Measurements from ENCODE around the gene ENTPD2.
"Not testable (repeated sequence)": the region's sequence is repeated elsewhere in the genome, so short reads cannot be mapped to it uniquely, and the experiment has no call there.

Gene ENTPD2

DNA sequence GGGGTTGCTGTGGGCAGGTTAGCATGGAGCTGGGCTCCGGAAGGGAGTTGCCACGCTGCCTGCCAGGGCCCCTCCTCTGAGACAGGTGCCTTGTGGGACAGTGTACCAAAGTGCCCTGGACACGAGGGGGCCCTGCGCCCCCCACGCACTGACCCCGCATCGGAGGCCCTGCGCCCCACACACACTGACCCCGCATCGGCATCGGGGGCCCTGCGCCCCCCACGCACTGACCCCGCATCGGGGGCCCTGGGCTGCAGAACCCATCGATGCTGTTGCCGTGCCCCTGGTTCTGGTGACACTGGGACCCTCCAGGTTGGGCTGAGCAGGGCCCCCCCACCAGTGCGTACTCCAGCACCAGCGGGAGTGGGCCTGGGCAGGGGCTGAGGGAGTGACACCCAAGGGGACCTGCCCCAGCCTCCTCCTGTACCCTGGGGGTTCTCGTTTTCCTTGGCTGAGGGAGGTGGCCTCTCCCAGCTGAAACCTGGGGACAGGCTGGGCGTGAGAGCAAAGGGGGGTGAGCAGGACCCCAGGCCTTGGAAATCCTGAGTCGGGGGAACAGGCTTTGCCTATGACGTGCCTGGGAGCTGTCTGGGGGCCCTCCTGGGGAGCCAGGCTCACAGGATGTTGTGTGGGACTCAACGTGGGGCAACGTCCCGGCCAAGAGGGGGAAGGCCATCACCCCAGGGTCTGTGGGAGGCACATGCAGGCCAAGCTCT is 9.6 kb upstream of the ENTPD2 start:
- no peak for DNase-seq

DNA sequence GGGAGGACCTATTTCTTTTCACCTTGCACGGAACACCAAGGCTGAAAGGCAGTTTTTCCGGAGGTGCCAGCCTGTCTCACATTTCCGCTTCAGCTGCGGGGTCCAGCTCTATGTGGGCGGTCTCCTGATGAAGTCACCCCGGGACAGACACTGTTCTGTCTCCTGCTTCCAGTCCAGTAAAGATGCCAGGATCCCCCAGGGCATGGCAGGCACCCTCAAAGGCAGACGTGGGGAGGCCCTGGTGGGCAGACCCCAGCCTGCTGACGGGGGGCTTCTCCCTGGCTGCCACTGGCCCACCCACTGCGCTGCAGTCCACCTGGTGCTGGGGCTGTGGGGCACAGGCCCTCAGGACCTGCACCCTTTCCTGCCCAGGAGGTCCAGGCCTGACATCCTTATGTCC is 8.9 kb upstream of the ENTPD2 start:
- DNase-seq, result not testable (repeated sequence)

DNA sequence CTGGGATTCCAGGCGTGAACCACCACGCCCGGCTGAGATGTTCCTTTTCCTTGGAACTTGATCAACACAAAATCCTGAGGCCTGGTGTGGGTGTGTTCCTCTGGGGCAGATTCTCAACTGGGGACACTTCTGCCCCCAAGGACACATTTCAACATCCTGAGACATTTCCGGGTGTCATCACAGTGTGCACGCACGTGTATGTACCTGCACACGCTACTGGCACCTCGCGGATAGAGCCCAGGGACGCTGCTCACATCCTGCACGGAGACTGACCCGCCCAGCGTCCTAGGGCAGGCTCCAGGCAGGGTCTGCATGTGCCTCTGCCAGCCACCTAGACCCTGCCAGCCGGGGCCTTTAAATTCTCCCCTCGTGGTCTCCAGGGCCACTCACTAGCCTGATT is 8.5 kb upstream of the ENTPD2 start:
- no peak for DNase-seq

DNA sequence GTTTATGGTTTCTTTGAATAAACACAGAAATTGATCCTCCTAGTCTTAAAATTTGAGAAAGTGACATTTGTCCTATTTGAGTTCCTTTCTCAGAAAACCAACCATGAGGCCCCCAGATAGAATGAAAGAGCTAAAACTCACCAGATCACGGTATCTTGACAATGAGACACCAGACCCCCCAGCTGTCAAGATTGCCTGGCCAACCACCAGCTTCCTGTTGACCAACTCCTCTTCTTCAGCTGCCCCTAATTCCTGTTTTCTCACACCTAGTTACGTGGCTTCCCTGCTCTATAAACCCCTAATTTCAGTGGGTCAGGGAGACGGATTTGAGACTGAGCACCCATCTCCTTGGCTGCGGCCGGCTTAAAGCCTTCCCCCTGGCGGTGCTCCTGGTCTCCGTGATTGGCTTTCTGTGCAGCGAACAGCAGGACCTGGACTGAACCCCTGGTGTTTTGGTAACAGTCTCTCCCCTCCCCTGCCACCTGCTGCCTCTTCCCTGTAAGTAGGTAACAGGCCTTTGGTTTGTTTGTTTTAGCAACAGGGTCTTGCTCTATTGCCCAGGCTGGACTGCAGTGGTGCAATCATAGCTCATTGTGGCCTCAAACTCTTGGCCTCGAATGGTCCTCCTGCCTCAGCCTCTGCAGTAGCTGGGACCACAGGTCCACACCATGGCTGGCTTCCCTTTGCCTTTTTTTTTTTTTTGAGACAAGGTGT is 4.8 kb upstream of the ENTPD2 start:
- no peak for DNase-seq

DNA sequence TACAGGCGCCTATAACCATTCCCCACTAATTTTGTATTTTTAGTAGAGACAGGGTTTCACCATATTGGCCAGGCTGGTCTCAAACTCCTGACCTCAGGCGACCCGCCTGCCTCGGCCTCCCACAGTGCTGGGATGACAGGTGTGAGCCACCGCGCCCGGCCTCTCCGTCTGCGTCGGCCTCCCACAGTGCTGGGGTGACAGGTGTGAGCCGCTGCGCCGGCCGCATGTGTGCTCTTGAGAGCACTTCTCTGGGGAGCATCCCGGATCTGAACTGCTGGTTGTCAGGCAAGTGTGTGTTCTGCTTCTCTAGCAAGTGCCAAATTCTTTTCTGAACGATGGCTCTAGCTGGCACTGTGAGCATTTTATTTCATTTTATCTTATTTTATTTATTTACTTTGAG is 3.7 kb upstream of the ENTPD2 start:
- DNase-seq, result no peak

DNA sequence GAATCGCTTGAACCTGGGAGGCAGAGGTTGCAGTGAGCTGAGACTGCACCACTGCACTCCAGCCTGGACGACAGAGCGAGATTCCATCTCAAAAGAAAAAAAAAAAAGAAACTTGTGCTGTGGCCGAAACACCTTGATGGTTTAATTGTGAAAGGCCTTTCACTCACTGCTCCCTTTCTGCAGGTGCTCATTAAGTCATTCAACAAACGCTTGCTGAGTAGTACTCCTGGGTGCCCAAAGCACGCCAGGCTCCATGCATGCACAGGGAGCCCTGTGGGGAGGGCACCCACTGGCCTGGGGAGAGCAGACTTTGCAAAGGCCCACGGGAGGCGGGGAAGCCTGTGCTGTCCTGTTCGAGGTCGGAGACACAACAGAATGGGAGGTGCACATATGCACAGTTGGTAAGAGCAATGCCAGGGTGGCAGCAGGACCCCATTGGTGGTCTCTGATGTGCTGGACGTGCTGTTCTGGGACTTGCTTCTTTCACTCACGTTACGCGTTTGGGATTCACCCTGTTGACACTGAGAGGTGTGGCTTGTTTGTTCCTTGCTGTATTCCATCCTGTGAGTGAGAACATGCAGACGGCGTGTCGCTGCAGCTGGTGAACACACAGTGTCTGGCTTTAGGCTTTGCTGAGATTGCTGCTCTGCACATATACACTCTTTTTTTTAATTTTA is 3.0 kb upstream of the ENTPD2 start:
- DNase-seq, result no peak

DNA sequence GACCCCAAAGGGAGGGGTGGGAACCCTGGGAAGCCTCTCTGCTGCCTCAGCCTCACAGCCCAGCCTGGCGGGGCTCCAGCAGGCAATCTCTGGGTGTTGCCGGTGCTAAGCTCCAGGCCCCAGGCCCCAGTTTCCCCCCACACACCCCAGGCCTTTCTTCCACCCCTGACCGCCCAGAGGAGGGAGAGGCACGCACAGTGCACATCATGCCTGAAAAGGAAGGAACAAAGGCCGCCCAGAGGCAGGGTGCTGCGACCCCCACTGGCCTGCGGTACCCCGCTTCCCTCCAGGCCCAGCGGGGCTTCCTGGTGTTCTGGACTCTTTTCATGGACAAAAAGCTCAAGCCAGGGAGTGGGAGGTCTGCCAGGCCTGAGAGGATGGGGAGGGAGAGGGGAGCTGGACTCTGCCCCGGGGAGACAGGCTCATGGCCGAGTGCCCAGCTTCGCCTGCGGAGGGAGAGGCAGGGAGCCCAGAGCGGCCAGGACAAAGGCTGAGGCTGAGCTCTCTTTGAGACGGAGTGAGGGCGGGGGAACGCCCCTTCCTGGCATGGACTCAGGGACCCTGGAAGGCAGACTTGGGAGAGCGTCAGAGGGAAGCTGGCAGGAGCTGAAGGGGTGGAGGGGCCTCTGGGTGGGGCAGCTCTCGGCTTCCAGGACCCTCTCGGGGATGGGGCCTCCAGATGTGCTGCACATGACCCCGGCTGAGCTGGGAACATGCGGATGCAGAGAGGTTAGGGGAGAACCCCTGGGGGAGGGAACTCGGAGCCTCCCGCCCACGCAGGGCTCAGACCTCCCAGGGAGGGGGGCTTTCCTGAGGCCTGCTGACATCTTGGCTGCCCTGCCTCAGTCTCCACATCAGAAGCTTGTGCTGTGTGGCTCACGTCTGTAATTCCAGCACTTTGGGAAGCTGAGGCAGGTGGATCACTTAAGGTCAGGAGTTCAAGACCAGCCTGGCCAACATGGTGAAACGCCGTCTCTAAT is 1.8 kb upstream of the ENTPD2 start:
- DNase-seq, result no peak

DNA sequence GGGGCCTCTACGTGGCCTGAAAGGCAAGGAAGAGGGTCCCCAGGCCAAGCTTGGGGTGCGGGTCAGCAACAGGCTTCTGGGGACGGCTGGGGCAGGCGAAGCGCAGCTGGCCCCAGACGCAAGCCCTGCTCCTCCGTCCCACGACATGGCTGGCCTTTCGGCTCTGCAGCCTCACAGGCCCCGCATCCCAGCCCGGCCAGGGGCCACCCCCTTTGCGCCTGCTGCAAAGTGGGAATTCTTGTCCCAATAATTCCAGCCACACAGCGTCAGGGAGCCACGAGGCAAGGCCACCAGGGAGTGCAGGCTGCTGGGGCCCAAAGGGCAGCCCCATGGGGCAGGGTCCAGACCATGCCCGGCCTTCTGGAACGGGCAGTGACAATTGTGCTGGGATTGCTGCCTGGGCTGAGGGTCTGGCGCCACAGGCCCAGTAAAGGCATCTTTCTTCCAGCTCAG is 1.1 kb upstream of the ENTPD2 start:
- DNase-seq, result no peak

DNA sequence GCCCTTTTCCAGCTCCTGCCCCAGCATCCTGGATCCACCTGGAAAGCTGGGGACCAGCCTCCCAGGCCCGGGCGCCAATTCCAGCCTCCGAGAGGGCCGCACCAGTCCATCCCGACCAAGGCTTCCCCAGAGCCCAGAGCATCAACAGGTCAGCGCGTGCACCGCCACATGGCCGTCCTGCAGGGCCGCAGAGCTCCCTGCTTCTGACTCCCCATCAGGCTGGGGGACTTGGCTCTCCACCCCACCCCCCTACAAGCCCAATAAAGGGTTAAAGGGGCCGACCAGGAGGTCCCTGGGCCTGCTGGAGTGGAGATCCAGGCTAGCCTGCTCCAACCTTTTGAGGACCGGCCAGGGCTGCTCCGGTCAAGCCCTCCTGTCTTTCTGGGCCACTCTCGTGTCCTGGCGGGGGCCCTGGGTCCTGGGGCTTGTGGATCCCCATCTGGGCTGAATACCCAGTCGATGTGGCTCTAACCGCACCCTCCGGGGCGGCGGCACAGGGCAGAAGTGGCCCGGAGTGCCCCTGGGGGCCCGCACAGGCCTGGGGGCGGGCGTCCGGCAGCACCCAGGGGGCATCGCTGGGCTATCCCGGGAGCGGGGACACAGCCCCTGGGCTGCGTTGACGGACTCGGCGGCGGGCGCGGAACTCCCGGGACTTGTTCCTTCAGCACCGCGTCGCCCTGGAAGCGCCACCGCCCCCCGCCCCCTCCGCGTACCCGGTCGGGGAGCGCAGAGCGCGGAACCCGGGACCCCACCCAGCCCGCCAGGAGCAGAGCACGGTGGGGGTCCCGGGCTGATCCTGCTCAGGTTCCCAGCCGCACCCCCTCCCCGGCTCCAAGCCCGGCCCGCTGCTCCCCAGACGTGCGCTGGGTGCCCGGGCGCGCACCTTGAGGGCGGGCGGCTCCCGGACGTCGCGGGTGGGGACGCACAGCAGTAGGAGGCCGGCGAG is 590 bp downstream of the ENTPD2 start:
- no peak for DNase-seq

DNA sequence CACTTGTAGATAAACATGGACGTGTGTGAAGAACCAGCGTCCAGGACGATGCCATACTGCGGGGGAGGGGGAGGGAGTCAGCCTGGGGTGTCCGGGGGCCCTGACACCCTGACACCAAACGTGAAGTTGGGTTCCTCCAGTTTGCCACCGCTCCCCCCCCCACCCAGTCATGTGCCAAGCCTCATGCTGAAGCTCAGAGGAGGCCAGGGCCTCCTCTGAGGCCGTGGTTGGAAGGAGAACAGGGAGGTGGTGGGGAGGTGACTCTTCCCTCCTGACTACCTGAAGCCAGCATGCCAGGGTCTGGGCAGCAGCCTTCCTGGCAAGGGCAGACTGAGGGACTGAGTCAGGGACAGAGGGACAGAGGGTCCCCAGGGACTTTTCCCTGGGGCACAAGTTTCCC is 1.6 kb downstream of the ENTPD2 start:
- DNase-seq, result no peak

DNA sequence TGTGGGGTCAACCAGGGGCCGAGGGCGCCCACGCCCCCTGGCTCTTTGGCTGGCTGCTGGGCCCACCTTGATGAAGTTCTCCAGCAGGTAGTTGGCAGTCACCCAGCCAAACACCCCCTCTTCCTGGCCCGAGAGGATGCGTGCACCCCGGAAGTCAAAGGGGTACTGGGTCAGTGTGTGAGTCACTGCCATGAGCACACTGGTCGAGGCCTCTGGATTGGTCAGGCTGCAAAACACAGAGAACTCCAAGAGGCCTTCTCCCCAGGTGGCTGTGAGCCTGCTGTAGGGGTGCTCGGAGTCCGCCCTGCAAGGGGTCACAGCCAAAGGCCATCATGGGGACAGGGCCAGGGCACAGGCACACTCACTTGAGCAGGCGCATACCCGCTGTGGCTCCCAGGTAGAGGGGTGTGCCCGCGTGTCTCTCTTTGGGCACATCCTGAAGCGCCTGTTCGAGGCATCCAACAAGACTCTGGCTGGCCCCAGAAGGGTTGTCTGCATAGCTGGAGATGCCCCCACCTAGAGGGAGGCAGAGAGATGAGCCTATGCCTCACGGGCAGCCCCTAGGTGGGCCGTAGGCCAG is 2.6 kb downstream of the ENTPD2 start:
- DNase-seq, result no peak

DNA sequence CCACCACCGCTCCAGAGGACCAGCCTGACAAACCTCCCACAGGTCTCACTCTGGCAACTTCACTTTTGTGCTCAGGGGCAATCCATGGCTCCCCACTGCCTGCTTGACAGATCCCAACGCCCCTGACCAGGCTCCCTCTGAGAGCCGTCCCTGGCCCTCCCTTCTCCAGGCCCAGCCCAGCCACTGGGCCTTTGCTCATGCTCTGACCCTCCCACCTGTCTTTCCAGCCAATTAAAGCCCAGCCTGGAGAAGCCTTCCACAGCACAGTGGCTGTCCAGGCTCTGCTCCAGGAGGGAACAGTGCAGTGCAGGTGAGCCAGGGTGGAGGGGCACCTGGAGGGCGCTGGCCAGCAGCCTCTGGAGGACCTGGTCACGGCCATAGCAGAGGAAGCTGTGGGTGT is 3.3 kb downstream of the ENTPD2 start:
- DNase-seq, result no peak

DNA sequence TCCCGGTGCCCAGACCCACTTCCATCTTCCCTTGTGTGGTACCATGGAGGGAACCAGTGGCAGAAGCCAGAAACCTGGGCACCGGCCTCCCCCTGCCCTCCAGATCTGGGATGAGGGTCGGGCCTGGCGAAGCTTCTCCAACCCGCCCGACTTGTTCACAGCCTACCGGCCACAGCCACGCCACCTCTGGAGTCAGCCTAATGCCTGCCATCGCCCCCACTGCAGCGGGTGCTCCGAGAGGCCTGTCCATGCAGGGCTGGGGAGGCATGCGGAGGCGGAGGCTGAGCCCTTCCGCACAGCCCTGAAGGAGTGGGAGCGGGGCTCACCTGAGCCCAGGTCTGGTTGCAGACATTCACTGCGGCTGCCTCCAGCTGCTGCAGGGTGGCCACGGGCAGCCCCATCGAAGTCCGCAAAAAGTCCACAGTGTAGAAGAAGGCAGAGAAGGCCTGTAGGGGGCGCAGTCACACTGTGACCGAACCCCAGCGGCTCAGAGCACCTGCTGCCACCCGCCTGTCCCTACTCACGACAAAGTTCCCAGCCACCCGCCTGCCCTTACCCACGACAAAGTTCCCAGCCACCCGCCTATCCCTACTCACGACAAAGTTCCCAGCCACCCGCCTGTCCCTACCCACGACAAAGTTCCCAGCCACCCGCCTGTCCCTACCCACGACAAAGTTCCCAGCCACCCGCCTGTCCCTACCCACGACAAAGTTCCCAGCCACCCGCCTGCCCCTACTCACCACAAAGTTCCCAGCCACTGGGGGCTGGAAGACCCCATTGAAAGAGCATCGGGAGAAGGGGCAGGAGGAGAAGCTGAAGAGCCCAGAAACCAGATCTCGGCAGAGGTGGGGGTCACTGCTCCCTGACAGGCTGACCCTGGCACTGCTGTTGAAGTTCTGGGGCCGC is 4.1 kb downstream of the ENTPD2 start:
- DNase-seq, result peak; percentile 67

DNA sequence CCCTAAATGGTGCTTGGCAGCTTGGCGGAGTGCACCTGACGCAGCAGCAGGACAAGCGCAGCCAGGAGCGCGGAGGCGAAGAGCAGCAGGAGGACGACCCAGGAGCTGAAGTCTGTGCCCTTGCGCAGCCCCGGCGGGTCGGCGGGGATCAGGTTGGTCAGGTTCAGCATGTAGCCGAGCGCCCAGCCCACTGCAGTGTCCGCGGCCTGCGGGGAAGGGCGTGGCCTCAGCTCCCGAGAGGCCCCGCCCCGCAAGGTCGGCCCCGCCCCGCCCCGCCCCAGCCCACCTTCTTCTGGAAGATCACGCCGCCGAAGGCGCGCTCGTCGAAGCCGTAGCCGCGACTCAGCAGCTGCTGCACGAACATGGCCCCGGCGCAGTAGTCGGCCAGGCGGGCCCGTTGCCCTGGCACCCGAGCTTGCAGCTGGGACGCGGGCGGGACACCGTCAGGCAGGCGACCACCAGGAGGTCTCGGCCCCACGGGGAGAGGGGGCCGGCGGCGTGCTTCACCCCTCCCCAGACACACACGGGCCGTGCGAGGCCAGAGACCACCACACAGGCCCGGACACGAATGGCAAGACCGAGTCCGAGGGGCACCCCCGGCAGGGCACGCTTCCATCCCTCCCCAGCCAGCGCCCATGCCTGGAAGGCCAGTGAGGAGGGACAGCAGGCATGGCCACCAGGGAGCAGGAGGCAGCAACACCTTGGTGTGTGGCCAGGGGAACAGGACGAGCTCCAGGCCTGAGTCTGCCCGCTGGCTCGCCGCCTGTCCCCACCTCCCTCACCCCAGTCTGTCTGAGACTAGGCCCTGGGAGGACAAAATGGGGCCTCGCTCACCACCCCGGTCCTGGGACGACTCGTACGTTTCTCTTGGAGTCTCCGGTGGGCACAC is 5.0 kb downstream of the ENTPD2 start:
- DNase-seq, result no peak

DNA sequence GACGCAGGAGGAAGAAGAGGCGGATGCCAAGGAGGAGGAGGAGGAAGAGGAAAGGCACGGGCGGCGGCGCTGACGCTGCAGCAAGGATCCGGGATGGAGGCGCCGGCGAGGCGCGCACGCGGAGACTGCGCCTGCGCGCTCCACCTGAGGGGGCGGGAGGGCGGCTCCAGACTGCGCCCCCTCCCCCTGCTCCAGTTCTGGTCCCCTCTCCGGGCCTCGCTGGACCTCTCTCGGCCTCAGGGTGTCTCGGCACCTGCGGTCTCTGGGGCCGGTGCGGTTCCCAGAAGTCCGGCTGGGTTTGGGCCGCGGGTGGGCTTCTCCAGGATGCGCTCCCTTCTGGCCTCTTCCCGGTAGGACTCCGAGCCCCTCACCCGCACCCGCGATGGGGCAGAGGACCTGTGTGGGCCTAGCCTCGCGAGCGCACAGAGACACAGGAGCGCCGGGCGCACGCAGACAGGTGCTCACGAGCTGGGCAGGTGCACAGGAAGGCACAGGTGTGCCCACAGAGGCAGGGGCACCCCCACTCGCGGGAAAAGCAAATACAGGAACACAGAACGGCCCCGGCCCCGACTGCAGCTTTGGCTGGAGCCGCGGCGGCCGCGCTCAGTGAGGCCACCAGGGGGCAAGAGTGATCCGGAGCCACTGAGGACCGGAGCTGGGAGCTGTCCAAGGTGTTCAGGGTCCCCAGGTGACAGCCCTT is 7.6 kb downstream of the ENTPD2 start, which contains the start of gene NPDC1:
TSS of gene NPDC1 (minus strand) at position 90 of the 700 bp plus-strand sequence. CDS start 188 bp downstream, outside the sequence.
- DNase-seq, result peak; percentile 82

DNA sequence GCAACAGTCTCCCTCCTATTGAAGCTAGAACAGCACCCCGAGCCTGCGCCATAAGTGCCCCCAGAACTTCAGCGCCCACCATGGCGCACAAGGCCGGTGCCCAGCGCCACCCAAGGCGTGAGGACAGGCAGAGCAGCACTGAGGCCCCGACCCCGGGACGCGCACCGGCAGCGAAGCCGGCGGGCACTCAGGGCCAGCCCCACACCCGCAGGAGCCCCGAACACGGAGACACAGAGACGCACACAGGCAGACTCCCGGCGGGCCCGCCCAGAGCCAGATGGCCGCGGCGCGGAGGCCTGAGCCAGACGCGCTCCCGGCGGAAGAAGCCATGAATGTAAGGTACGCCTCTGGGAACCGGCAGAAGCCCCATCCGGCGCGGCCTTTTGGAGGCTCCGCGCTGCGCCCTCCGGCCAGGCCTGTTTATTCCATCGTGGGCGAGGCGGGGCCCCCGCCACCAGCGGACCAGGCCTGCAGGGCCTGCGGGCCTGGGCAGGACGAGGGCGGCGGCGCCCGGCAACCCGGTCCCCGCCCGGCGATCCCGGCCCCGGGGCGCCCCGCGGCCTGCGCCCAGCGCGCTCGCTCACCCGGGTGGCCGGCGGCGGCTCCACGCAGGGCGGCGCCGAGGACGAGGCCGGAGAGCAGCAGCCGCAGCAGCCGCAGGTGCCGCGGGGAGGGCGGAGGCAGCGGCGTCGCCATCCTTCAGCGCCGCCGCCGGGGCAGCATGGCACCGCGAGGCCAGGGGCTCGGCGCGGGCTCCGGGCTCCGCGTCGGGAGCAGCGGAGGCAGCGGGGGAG is 8.4 kb downstream of the ENTPD2 start:
- no peak for DNase-seq

DNA sequence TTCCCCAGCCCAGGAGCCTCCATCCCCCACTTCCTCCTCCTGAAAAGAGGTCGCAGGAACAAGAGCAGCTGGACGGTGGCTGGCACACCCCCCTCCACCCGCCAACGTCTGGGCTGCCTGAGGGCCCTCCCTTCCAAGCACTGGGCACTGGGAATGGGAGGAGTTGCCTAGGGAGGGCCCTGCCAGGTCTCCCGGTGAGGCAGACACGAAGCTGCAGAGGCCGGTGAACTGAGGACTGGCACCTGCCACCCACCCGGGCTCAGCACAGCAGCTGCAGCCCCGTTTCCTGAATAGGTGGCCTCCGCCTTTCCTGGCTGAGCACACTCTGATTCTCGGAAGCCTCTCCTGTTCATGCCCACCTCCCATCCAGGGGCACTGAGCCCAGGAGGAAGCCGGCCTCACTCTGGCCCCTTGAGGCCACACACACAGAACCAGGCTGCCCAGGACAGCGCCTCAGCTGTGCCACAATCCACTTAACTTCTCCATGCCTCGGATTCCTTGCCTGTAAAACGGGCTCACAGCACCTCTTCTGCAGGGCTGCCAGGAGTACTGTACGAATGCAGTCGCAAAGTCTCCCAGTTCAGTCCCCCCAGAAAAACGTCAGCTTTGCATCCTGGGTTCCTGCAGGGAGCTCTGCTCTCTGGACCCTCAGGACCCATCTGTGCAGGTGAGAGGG is 9.2 kb downstream of the ENTPD2 start:
- no peak for DNase-seq
